Measurements from ENCODE around the gene PDXK. TPM values are rescaled to one million over a fixed set of nuclear protein-coding genes. Genes with fewer than 3 reads are reported as not detected.
"Not testable (repeated sequence)": the region's sequence is repeated elsewhere in the genome, so short reads cannot be mapped to it uniquely, and the experiment has no call there.

PDXK gene
- total RNA-seq (100 to 1,000 TPM in 1 of 5 experiments, 10 to 100 TPM in 4; 71.1 to 103 (median 97.0) TPM), polyA plus RNA-seq (10 to 100 TPM; 27.8 to 40.3 TPM), total RNA-seq (114 reads per million, percentile 86 among the genes with 10 or more reads in this experiment)

DNA sequence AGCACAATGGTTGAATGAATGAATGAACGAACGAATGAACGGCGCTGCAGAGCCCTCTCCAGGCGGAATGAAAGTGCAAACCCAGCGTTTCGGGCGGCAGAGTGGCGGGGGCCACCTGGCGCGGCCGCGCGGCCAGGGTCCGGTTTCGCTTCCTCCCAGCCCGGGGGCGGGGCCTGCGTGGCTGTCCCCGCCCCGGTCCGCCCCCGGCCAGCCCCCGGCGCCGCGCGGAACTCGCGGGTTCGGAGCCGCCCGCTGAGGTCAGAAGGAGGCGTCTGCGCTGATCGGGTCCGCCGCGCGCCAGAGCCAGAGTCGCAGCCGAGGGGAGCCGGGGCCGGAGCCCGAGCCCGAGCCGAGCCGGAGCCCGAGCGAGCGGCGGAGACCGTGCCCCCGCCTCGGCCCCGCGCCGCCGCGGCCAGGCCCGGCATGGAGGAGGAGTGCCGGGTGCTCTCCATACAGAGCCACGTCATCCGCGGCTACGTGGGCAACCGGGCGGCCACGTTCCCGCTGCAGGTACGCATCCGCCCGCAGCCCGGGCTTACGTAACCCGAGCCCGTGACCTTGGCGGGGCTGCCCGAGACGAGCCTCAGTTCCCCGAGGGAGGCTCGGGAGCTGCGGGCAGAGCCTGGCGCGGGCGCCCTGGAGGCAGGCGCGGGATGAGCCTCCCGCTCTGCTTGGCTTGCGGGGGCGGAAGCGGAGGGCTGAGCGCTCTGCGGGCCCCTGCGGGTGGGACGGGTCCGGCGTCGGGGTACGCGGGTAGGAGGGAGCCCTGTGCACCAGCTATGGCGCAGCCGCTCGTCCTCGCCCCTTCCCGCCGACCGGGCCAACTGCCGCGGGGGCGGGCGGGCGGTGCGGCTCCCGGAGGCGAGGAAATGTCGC, at the start of gene PDXK:
Gene PDXK, plus strand, starts transcription at position 258 of the 876 bp plus-strand sequence. Its CDS starts 166 bp downstream, at position 424.
- Histone ChIP-seq H3K4me3 (ENCODE audit: low read length) (peak within 1 kb of the TSS; percentile 90), H3K4me1 (ENCODE audit: control insufficient read depth in 2 of 2, insufficient read depth in 2 of 2, low read length in 2 of 2) (peaks cover 12 to 19% of the 10 kb centered on the region in 2 donors), H3K27ac (ENCODE audit: low read depth, low read length) (peak within 1 kb of the TSS; percentile 86), H3K27me3 (ENCODE audit: control insufficient read depth in 2 of 2, insufficient read depth in 2 of 2, low read length in 2 of 2) (no peaks in the 10 kb centered on the region), H3K36me3 (ENCODE audit: control insufficient read depth in 2 of 3, insufficient read depth in 3 of 3, low read length in 3 of 3) (peaks cover 0 to 5% (median 0%) of the 10 kb centered on the region in 3 experiments), H3K9me3 (ENCODE audit: control insufficient read depth in 2 of 3, low read length in 3 of 3) (no peaks in the 10 kb centered on the region)
- H3K27ac Mint-ChIP-seq: peak within 1 kb of the TSS; percentile 43 to 86 (median 72)
- ChIA-PET CTCF (no interaction called here), POLR2A (interaction anchor here (1.0 to 1.6 kb wide), 4 partner anchors 8 to 745 kb away, joined by 3 to 10 read pairs (median 4); partner anchors contain the start of gene PKNOX1)
- intact Hi-C loops (cut with micrococcal nuclease): loop anchor here (1.0 to 10.0 kb wide), 5 partner anchors 9 to 827 kb away; partner anchors contain the start of genes NDUFV3 (in 1 of the 2) and RRP1 (in 1 of the 2)
- DNase-seq (peak; percentile 73 to 90 (median 77)), ATAC-seq (peak; percentile 92)
- H3K9me3 Mint-ChIP-seq: no peaks in the 10 kb centered on the region
- no peaks in the 10 kb centered on the region for H3K36me3 Mint-ChIP-seq
- peaks cover 20 to 31% (median 26%) of the 10 kb centered on the region in 7 donors for H3K4me1 Mint-ChIP-seq
- peak within 1 kb of the TSS; percentile 77 to 93 (median 87) for H3K4me3 Mint-ChIP-seq
- H3K27me3 Mint-ChIP-seq: peaks cover 0 to 19% (median 0%) of the 10 kb centered on the region in 5 donors

GRCh38 chr21:43669828-43670605, 48.9 kb upstream of the PDXK start:
- CTCF ChIA-PET: no interaction called here
- Mint-ChIP-seq H3K4me3 (peak overlapping the region in 1 of 10 donors; percentile 56), H3K4me1 (peaks cover 16 to 42% (median 34%) of the 10 kb centered on the region in 7 donors)

GRCh38 chr21:43675871-43676270, 43.1 kb upstream of the PDXK start:
- H3K27ac Mint-ChIP-seq: no peak overlapping the region
- Histone ChIP-seq H3K4me1 (ENCODE audit: control insufficient read depth in 2 of 2, insufficient read depth in 2 of 2, low read length in 2 of 2) (no peaks in the 10 kb centered on the region), H3K27ac (ENCODE audit: low read depth, low read length) (no peak overlapping the region), H3K4me3 (ENCODE audit: low read length) (no peak overlapping the region), H3K9me3 (ENCODE audit: control insufficient read depth in 2 of 3, low read length in 3 of 3) (no peaks in the 10 kb centered on the region), H3K36me3 (ENCODE audit: control insufficient read depth in 2 of 3, insufficient read depth in 3 of 3, low read length in 3 of 3) (peaks cover 22 to 80% (median 30%) of the 10 kb centered on the region in 3 experiments), H3K27me3 (ENCODE audit: control insufficient read depth in 2 of 2, insufficient read depth in 2 of 2, low read length in 2 of 2) (no peaks in the 10 kb centered on the region)
- peaks cover 2 to 23% (median 11%) of the 10 kb centered on the region in 7 donors for H3K4me1 Mint-ChIP-seq
- no peaks in the 10 kb centered on the region for H3K27me3 Mint-ChIP-seq
- no peak overlapping the region for H3K4me3 Mint-ChIP-seq
- intact Hi-C loops (cut with micrococcal nuclease): no loop called here
- ChIA-PET CTCF (no interaction called here), POLR2A (interaction anchor here (4.2 kb wide), 1 partner anchor 16 kb away, joined by 17 read pairs; the partner anchor contains the start of genes HSF2BP and RRP1B)
- ATAC-seq: no peak
- no peak for DNase-seq
- peaks cover 24 to 54% (median 28%) of the 10 kb centered on the region in 5 donors for H3K36me3 Mint-ChIP-seq
- peaks cover 0 to 1% (median 0%) of the 10 kb centered on the region in 11 donors for H3K9me3 Mint-ChIP-seq

More at GRCh38 chr21:43669828-43670605, 48.9 kb upstream of the PDXK start:
- no peak for ATAC-seq
- Mint-ChIP-seq H3K36me3 (peaks cover 14 to 39% (median 31%) of the 10 kb centered on the region in 5 donors), H3K9me3 (peaks cover 0 to 6% (median 0%) of the 10 kb centered on the region in 11 donors), H3K27ac (peak overlapping the region in 2 of 9 donors; percentile 6 to 28), H3K27me3 (no peaks in the 10 kb centered on the region)
- intact Hi-C loops (cut with micrococcal nuclease): loop anchor here in 1 of 2 donors (10.0 kb wide), 3 partner anchors 45 to 695 kb away; partner anchors contain the start of genes CSTB, PDXK and PKNOX1
- H3K9me3 ChIP-seq (ENCODE audit: control insufficient read depth in 2 of 3, low read length in 3 of 3): no peaks in the 10 kb centered on the region
- H3K36me3 ChIP-seq (ENCODE audit: control insufficient read depth in 2 of 3, insufficient read depth in 3 of 3, low read length in 3 of 3): peaks cover 6 to 72% (median 16%) of the 10 kb centered on the region in 3 experiments
- no peak overlapping the region for H3K27ac ChIP-seq (ENCODE audit: low read depth, low read length)
- no peak for DNase-seq
- POLR2A ChIA-PET: no interaction called here
- no peaks in the 10 kb centered on the region for H3K4me1 ChIP-seq (ENCODE audit: control insufficient read depth in 2 of 2, insufficient read depth in 2 of 2, low read length in 2 of 2)
- no peak overlapping the region for H3K4me3 ChIP-seq (ENCODE audit: low read length)
- no peaks in the 10 kb centered on the region for H3K27me3 ChIP-seq (ENCODE audit: control insufficient read depth in 2 of 2, insufficient read depth in 2 of 2, low read length in 2 of 2)

DNA sequence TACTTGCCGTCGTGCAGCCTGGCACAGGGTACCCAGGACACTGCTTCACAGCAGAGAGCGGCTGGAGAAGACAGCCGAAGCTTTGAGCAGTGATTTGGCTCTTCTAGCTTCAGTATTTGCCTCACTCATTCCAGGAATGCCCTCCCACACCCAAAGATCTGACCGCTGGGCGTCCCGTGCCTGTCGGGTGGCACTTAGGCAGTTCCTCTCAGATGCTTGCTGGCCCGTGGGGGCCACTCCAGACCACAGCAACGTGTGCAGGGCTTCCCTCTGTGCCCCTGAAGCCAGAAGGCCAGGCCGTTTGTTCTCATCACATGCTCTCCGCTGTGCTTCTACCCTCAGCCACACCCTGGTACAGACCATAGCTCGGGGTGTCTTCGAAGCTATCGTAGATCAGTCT, 42.5 kb upstream of the PDXK start:
- ATAC-seq (no peak), DNase-seq (no peak)
- Histone ChIP-seq H3K36me3 (ENCODE audit: control insufficient read depth in 2 of 3, insufficient read depth in 3 of 3, low read length in 3 of 3) (peaks cover 22 to 78% (median 29%) of the 10 kb centered on the region in 3 experiments), H3K27me3 (ENCODE audit: control insufficient read depth in 2 of 2, insufficient read depth in 2 of 2, low read length in 2 of 2) (no peaks in the 10 kb centered on the region), H3K9me3 (ENCODE audit: control insufficient read depth in 2 of 3, low read length in 3 of 3) (no peaks in the 10 kb centered on the region), H3K27ac (ENCODE audit: low read depth, low read length) (no peak overlapping the region), H3K4me1 (ENCODE audit: control insufficient read depth in 2 of 2, insufficient read depth in 2 of 2, low read length in 2 of 2) (no peaks in the 10 kb centered on the region), H3K4me3 (ENCODE audit: low read length) (no peak overlapping the region)
- ChIA-PET POLR2A (interaction anchor here (4.2 kb wide), 1 partner anchor 17 kb away, joined by 17 read pairs; the partner anchor contains the start of genes HSF2BP and RRP1B), CTCF (no interaction called here)
- H3K27me3 Mint-ChIP-seq: no peaks in the 10 kb centered on the region
- intact Hi-C loops (cut with micrococcal nuclease): no loop called here
- peaks cover 2 to 23% (median 11%) of the 10 kb centered on the region in 7 donors for H3K4me1 Mint-ChIP-seq
- H3K36me3 Mint-ChIP-seq: peaks cover 24 to 54% (median 28%) of the 10 kb centered on the region in 5 donors
- H3K9me3 Mint-ChIP-seq: peaks cover 0 to 1% (median 0%) of the 10 kb centered on the region in 11 donors
- no peak overlapping the region for H3K27ac Mint-ChIP-seq
- no peak overlapping the region for H3K4me3 Mint-ChIP-seq

GRCh38 chr21:43679951-43680350, 39.0 kb upstream of the PDXK start:
- peaks cover 15 to 82% (median 27%) of the 10 kb centered on the region in 3 experiments for H3K36me3 ChIP-seq (ENCODE audit: control insufficient read depth in 2 of 3, insufficient read depth in 3 of 3, low read length in 3 of 3)
- peaks cover 25 to 64% (median 35%) of the 10 kb centered on the region in 5 donors for H3K36me3 Mint-ChIP-seq
- H3K9me3 Mint-ChIP-seq: peaks cover 0 to 1% (median 0%) of the 10 kb centered on the region in 11 donors
- ChIA-PET POLR2A (no interaction called here), CTCF (no interaction called here)
- H3K9me3 ChIP-seq (ENCODE audit: control insufficient read depth in 2 of 3, low read length in 3 of 3): no peaks in the 10 kb centered on the region
- peaks cover 6 to 18% (median 11%) of the 10 kb centered on the region in 7 donors for H3K4me1 Mint-ChIP-seq
- ATAC-seq: no peak
- no peak overlapping the region for H3K4me3 Mint-ChIP-seq
- H3K27me3 Mint-ChIP-seq: no peaks in the 10 kb centered on the region
- intact Hi-C loops (cut with micrococcal nuclease): no loop called here
- no peak for DNase-seq
- no peaks in the 10 kb centered on the region for H3K4me1 ChIP-seq (ENCODE audit: control insufficient read depth in 2 of 2, insufficient read depth in 2 of 2, low read length in 2 of 2)
- H3K27me3 ChIP-seq (ENCODE audit: control insufficient read depth in 2 of 2, insufficient read depth in 2 of 2, low read length in 2 of 2): no peaks in the 10 kb centered on the region
- peak overlapping the region in 2 of 9 donors; percentile 13 to 76 for H3K27ac Mint-ChIP-seq
- no peak overlapping the region for H3K27ac ChIP-seq (ENCODE audit: low read depth, low read length)
- no peak overlapping the region for H3K4me3 ChIP-seq (ENCODE audit: low read length)

- H3K27me3 ChIP-seq (ENCODE audit: control insufficient read depth in 2 of 2, insufficient read depth in 2 of 2, low read length in 2 of 2); H3K9me3 Mint-ChIP-seq; H3K4me3 Mint-ChIP-seq; POLR2A ChIA-PET; H3K27ac Mint-ChIP-seq; ATAC-seq; H3K27me3 Mint-ChIP-seq; H3K4me1 ChIP-seq (ENCODE audit: control insufficient read depth in 2 of 2, insufficient read depth in 2 of 2, low read length in 2 of 2); CTCF ChIA-PET; H3K27ac ChIP-seq (ENCODE audit: low read depth, low read length); DNase-seq; intact Hi-C loops (cut with micrococcal nuclease); H3K4me3 ChIP-seq (ENCODE audit: low read length); H3K9me3 ChIP-seq (ENCODE audit: control insufficient read depth in 2 of 3, low read length in 3 of 3): not testable (repeated sequence)
- peaks cover 26 to 68% (median 39%) of the 10 kb centered on the region in 5 donors for H3K36me3 Mint-ChIP-seq
- H3K4me1 Mint-ChIP-seq: peaks cover 6 to 21% (median 11%) of the 10 kb centered on the region in 7 donors
- peaks cover 17 to 82% (median 28%) of the 10 kb centered on the region in 3 experiments for H3K36me3 ChIP-seq (ENCODE audit: control insufficient read depth in 2 of 3, insufficient read depth in 3 of 3, low read length in 3 of 3)
Measured at GRCh38 chr21:43680421-43680820, 38.5 kb upstream of the PDXK start.

Measured in naive thymus-derived CD4-positive, alpha-beta T cell (primary cell).